SH-SY5Y (cell line): ENCODE measurements around the gene PRMT7.

Source experiments
- GATA2 ChIP-seq: IDR thresholded peaks from 2 replicates; pipeline ENCODE4 v1.6.1; 2011; ENCODE audit warnings: mild to moderate bottlenecking, low read depth, low read length
- GATA3 ChIP-seq: IDR thresholded peaks from 2 replicates; pipeline ENCODE4 v1.6.1; 2011; ENCODE audit warnings: low read depth, mild to moderate bottlenecking, low read length, moderate library complexity

GRCh38 chr16:68387301-68387700, 76.5 kb downstream of the PRMT7 start:
- TF ChIP-seq GATA2: no peak
- no peak for TF ChIP-seq GATA3
